Nephron progenitor cell (in vitro differentiated cells): ENCODE measurements around the gene HCK.

Source experiments
- DNase-seq: peaks from one replicate; pipeline ENCODE4 v3.0.0; 2021
- H3K27ac Mint-ChIP-seq: 2 replicates; pipeline ENCODE4 v1.8.0; 2021; ENCODE audit warnings: mild to moderate bottlenecking, moderate library complexity, mixed read lengths
- H3K27me3 Mint-ChIP-seq: 2 replicates; pipeline ENCODE4 v1.8.0; 2021; ENCODE audit warnings: mild to moderate bottlenecking, low read depth, mixed read lengths; ENCODE audit not compliant: poor library complexity
- H3K36me3 Mint-ChIP-seq: 2 replicates; pipeline ENCODE4 v1.8.0; 2021; ENCODE audit warnings: low read depth, mixed read lengths
- H3K4me1 Mint-ChIP-seq: 2 replicates; pipeline ENCODE4 v1.8.0; 2021; ENCODE audit warnings: mixed read lengths
- H3K4me3 Mint-ChIP-seq: 2 replicates; pipeline ENCODE4 v1.8.0; 2021; ENCODE audit warnings: mild to moderate bottlenecking, moderate library complexity, mixed read lengths
- H3K9me3 Mint-ChIP-seq: 2 replicates; pipeline ENCODE4 v1.8.0; 2021; ENCODE audit warnings: mild to moderate bottlenecking, moderate library complexity, mixed read lengths
- TF ChIP-seq, protein P1 (sequence below): fragments of 200-600 bp; sonication (generic); IDR thresholded peaks from 2 replicates; pipeline ENCODE4 v1.5.0; 2021; ENCODE audit warnings: antibody characterized with exemption

The HCK gene

DNA sequence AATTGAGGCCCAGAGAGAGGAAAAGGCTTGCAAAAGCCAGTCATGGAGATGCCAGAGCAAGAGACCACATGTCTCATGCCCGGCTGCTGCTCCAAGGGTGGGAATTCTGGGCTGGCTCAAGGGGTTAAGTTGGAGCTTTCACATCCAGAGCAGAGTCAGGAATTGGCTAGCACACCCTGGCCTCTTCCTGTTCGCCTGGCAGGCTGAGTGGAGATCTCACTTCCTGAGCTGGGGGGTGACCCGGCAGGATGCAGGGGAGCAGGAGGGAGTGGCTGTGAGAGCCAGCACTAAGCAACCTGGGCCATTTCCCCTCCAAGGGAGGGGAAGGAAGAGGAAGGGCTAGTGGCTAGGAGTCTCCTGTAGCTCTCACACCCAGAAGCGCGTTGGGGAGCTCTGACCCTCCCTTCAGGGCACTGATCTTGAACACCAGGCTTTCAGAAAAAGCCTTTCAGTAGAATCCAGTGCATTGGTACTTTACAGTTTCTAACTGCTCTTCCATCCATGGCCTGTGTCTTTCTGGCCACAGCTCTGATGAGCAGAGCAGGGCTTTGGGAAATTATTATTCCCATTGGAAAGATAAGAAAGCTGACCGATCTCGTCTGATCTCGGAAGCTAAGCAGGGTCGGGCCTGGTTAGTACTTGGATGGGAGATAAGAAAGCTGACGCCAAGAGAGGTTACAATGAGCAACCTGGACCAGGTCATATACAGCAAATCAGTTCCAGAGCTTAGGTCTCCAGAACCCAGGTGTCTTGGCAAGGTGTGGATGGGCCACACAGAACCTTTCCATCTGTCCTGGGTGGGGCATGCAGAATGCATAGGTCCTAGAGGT lies 44.0 kb upstream of the HCK start:
- DNase-seq = no peak
- Mint-ChIP-seq H3K27ac (no peak overlapping the region), H3K9me3 (no peaks in the 10 kb centered on the region), H3K4me3 (no peak overlapping the region), H3K36me3 (no peaks in the 10 kb centered on the region), H3K27me3 (peaks cover 7% of the 10 kb centered on the region), H3K4me1 (peaks cover 38% of the 10 kb centered on the region)
- TF ChIP-seq, protein P1, sequence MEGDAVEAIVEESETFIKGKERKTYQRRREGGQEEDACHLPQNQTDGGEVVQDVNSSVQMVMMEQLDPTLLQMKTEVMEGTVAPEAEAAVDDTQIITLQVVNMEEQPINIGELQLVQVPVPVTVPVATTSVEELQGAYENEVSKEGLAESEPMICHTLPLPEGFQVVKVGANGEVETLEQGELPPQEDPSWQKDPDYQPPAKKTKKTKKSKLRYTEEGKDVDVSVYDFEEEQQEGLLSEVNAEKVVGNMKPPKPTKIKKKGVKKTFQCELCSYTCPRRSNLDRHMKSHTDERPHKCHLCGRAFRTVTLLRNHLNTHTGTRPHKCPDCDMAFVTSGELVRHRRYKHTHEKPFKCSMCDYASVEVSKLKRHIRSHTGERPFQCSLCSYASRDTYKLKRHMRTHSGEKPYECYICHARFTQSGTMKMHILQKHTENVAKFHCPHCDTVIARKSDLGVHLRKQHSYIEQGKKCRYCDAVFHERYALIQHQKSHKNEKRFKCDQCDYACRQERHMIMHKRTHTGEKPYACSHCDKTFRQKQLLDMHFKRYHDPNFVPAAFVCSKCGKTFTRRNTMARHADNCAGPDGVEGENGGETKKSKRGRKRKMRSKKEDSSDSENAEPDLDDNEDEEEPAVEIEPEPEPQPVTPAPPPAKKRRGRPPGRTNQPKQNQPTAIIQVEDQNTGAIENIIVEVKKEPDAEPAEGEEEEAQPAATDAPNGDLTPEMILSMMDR = no peak

DNA sequence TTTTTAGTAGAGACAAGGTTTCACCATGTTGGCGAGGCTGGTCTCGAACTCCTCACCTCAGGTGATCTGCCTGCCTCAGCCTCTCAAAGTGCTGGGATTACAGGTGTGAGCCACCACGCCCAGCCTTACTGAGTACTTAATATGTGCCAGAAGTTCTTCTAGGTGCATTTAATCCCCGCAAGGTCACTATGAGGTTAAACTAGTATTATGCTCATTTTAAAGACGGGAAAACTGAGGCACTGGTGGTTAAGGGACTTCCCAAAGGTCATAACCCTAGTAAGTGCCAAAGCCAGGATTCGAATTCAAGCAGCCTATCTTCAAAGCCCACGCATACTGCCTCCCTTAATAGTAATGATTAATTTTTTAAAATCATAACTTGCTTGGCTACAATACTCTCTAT lies 42.5 kb upstream of the HCK start:
- Mint-ChIP-seq H3K4me3 (no peak overlapping the region), H3K36me3 (no peaks in the 10 kb centered on the region), H3K9me3 (no peaks in the 10 kb centered on the region), H3K4me1 (peaks cover 33% of the 10 kb centered on the region), H3K27ac (no peak overlapping the region), H3K27me3 (peaks cover 7% of the 10 kb centered on the region)
- TF ChIP-seq, protein P1 = no peak
- no peak for DNase-seq

- Mint-ChIP-seq H3K27me3 (peaks cover 8% of the 10 kb centered on the region), H3K4me3 (no peak within 1 kb of the TSS), H3K9me3 (no peaks in the 10 kb centered on the region), H3K4me1 (peaks cover 35% of the 10 kb centered on the region), H3K36me3 (no peaks in the 10 kb centered on the region), H3K27ac (no peak within 1 kb of the TSS)
- DNase-seq = no peak
- TF ChIP-seq, protein P1 = no peak
These were observed 41.9 kb upstream of the HCK start, which contains the start of gene CCM2L for GRCh38 chr20:32010101-32010500. Gene CCM2L, plus strand, starts transcription at chr20:32010438. Its CDS starts 17 bp downstream, at chr20:32010455.

DNA sequence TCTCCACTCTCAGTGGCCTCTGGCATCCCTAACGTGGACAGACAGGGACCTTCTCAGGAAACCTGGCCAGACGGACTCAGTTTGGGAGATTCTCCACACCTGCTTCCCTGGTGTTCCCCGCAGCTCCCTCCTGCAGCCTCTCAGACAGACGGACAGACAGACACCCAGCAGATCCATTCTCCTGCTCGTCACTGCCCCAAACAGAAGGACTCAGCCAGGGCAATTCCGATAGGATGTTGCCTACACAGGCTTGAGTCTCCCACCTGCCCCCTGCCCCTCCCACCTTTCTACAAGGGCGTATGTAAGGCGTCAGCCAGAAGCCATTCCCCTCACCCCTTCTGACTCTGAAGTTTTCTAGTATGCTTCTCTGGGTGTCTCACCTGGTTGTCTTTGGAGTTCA lies 41.4 kb upstream of the HCK start:
- Mint-ChIP-seq H3K9me3 (no peaks in the 10 kb centered on the region), H3K4me3 (no peak overlapping the region), H3K27me3 (peaks cover 13% of the 10 kb centered on the region), H3K4me1 (peaks cover 39% of the 10 kb centered on the region), H3K27ac (no peak overlapping the region), H3K36me3 (no peaks in the 10 kb centered on the region)
- no peak for DNase-seq
- TF ChIP-seq, protein P1 = no peak

DNA sequence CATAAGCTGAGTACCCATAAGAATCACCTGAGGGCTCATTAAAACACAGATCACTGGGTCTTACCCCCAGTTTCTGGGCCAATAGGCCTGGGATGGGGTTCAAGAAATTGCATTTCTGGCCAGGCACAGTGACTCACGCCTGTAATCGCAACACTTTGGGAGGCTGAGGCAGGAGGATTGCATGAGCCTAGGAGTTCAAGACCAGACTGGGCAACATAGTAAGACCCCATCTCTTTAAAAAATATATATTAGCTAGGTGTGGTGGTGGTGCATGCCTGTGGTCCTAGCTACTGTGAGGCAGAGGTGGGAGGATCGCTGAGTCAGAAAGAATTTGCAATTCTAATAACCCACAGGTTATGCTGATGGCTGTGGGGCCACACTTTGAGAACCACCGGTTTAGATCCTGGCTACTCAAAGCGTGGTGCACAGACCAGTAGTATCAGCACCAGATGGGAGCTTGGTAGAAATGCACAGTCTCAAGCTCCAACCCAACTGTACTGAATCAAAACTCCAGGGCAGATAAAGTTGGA lies 39.8 kb upstream of the HCK start:
- Mint-ChIP-seq H3K27ac (no peak overlapping the region), H3K9me3 (no peaks in the 10 kb centered on the region), H3K4me3 (no peak overlapping the region), H3K27me3 (peaks cover 26% of the 10 kb centered on the region), H3K36me3 (no peaks in the 10 kb centered on the region), H3K4me1 (peaks cover 35% of the 10 kb centered on the region)
- TF ChIP-seq, protein P1 = no peak
- no peak for DNase-seq

DNA sequence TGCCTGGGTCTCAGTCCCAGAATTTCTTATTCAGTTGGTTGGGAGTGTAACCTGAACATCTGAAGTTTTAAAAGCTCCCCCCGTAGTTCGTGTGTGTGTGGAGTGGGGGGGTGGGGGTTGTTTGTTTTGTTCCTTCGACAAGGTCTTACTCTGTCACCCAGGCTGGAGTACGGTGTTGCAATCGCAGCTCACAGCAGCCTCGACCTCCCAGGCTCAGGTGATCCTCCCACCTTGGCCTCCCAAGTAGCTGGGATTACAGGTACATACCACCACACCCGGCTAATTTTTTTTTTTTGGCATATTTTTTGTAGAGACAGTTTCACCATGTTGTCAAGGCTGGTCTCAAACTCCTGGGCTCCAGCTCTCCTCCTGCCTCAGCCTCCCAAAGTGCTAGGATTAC lies 38.7 kb upstream of the HCK start:
- Mint-ChIP-seq H3K36me3 (no peaks in the 10 kb centered on the region), H3K27me3 (peaks cover 36% of the 10 kb centered on the region), H3K4me1 (peaks cover 32% of the 10 kb centered on the region), H3K9me3 (no peaks in the 10 kb centered on the region), H3K27ac (no peak overlapping the region), H3K4me3 (no peak overlapping the region)
- DNase-seq = no peak
- TF ChIP-seq, protein P1 = no peak
